Measurements from ENCODE around the gene KLK15.
A peak's percentile ranks its signal among the peaks of the same experiment; 100 is the strongest.
"Not testable (repeated sequence)": the region's sequence is repeated elsewhere in the genome, so short reads cannot be mapped to it uniquely, and the experiment has no call there.

Gene KLK15

DNA sequence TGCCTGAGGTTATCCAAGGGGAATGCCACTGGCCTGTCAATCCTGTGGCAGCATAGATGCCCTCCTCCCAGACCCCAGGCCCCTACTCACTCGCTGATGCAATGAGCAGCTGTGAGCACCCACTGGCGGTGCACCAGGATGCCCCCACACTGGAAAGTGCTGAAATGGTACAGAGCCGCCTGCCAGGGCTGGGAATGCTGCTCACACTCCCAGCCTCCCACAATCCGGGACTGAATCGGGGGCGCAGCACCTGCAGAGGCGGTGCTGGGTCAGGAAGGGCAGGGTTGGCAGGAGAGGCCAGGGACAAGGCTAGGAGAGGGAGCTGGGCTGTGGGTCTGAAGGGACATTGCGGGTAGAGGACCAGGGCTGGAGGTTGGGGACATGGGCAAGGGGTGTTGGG, 11.8 kb downstream of the KLK15 start:
- ATAC-seq (replicated peaks), result no peak
- DNase-seq, result no peak
- Mint-ChIP-seq H3K27me3 (peaks cover 69 to 80% of the 10 kb centered on the region in 2 donors), H3K36me3 (ENCODE audit: insufficient read depth) (peaks cover 4% of the 10 kb centered on the region), H3K27ac (no peak overlapping the region), H3K4me1 (ENCODE audit: low read depth in 2 of 2) (peaks cover 8 to 17% of the 10 kb centered on the region in 2 donors), H3K4me3 (no peak overlapping the region), H3K9me3 (no peaks in the 10 kb centered on the region)

DNA sequence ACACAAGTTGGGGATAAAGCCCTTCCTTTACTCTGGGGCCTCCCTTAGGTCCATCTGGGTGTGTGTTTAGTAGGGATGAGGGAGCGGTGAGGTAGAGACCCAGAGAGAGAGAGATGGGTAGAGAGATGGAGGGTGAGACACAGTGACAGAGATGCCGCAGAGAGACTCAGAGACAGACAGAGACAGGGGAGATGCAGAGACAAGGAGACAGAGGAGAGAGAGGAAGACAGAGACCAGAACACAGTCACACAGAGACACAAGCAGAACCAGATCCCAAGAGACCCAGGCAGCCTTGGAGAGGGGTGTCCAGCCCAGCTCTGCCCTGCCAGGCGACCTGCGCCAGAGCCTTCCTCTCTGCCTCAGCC, 12.1 kb downstream of the KLK15 start:
- Mint-ChIP-seq H3K27me3 (peaks cover 70 to 80% of the 10 kb centered on the region in 2 donors), H3K4me1 (ENCODE audit: low read depth in 2 of 2) (peaks cover 8 to 17% of the 10 kb centered on the region in 2 donors), H3K4me3 (no peak overlapping the region), H3K36me3 (ENCODE audit: insufficient read depth) (peaks cover 4% of the 10 kb centered on the region), H3K27ac (no peak overlapping the region), H3K9me3 (no peaks in the 10 kb centered on the region)
- DNase-seq (no peak), ATAC-seq (replicated peaks) (no peak)

DNA sequence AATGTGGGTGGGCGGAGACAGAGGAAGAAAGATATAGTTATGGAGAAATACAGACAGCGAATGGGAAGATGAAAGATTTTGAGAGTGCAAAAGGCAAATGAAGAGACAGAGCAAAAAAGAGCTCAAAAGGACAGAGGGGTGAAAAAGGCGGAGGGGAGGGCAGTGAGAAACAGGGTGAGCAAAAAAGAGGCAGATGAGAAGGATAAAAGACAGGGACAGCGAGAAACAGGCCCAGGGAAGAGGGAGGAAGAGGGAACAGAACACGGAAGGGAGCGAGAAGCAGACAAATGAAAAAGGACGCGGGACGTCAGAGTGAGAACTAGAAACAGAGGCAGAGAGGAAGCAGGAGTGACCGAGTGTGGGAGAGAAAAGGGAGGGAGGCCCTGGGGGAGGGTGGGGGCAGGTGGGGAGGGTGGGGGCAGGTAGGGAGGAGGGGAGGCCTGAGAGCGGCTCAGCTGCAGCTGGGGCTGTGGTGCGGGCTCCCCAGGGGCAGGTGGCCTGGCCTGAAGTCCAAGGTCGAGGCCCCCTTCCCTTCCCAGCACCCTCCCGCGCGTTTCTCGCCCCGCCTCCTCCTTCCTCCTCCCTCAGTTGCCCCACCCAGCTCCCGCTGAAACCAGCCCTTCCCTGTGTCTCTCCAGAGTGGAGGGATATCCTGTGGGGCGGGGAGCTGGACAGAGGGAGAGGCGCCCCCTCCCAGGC, 12.7 kb downstream of the KLK15 start:
- no peak for DNase-seq
- ATAC-seq (replicated peaks), result no peak
- no peak overlapping the region for H3K27ac Mint-ChIP-seq
- peaks cover 4% of the 10 kb centered on the region for H3K36me3 Mint-ChIP-seq (ENCODE audit: insufficient read depth)
- no peaks in the 10 kb centered on the region for H3K9me3 Mint-ChIP-seq
- H3K4me3 Mint-ChIP-seq, result peak overlapping the region; percentile 5 to 26
- H3K4me1 Mint-ChIP-seq (ENCODE audit: low read depth in 2 of 2), result peaks cover 8 to 17% of the 10 kb centered on the region in 2 donors
- H3K27me3 Mint-ChIP-seq, result peaks cover 69 to 80% of the 10 kb centered on the region in 2 donors

DNA sequence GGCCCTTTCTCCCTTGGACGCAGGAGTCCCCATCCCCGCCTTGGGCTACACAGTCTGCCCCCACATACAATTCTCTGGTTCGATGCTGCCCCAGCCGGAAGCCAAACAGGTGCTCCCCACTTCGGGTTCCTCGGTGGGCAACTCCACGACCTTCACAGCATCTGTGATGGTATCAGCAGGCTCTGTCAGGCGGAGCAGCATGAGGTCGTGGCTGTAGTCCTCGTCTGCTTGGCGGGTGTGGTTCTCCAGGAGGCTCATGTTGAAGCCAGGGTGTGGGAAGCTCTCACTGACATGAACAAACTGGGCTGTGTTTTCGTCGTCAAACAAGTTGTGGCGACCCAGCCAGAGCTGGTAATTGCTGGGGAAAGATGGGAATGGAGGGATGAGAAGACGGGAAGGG, 13.3 kb downstream of the KLK15 start:
- H3K4me1 Mint-ChIP-seq (ENCODE audit: low read depth in 2 of 2), result peaks cover 8 to 17% of the 10 kb centered on the region in 2 donors
- H3K4me3 Mint-ChIP-seq, result peak overlapping the region; percentile 5 to 26
- no peak for DNase-seq
- peaks cover 4% of the 10 kb centered on the region for H3K36me3 Mint-ChIP-seq (ENCODE audit: insufficient read depth)
- ATAC-seq (replicated peaks), result no peak
- H3K27me3 Mint-ChIP-seq, result peaks cover 75 to 85% of the 10 kb centered on the region in 2 donors
- H3K27ac Mint-ChIP-seq, result no peak overlapping the region
- H3K9me3 Mint-ChIP-seq, result no peaks in the 10 kb centered on the region

DNA sequence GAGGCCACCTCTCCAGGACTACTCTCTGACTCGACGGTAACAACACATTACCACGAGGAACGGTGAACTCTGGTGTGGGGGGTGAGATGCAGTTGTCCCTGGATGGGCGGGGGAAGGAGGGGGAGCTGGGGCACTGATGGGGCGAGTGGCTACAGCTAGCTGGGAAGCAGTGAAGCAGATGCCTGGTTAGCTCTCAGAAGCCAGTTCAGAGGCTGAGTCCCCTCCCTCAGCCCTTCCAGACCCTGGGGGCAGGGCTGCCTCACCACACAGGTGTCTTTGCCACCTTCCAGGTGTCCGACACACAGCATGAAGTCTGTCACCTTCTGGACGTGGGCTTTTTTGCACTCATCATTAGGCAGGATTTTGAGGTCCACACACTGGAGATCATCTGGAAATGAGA, 13.7 kb downstream of the KLK15 start:
- no peak overlapping the region for H3K4me3 Mint-ChIP-seq
- no peak overlapping the region for H3K27ac Mint-ChIP-seq
- peaks cover 8 to 17% of the 10 kb centered on the region in 2 donors for H3K4me1 Mint-ChIP-seq (ENCODE audit: low read depth in 2 of 2)
- ATAC-seq (replicated peaks), result no peak
- DNase-seq, result no peak
- H3K27me3 Mint-ChIP-seq, result peaks cover 80 to 89% of the 10 kb centered on the region in 2 donors
- H3K9me3 Mint-ChIP-seq, result no peaks in the 10 kb centered on the region
- peaks cover 4% of the 10 kb centered on the region for H3K36me3 Mint-ChIP-seq (ENCODE audit: insufficient read depth)

DNA sequence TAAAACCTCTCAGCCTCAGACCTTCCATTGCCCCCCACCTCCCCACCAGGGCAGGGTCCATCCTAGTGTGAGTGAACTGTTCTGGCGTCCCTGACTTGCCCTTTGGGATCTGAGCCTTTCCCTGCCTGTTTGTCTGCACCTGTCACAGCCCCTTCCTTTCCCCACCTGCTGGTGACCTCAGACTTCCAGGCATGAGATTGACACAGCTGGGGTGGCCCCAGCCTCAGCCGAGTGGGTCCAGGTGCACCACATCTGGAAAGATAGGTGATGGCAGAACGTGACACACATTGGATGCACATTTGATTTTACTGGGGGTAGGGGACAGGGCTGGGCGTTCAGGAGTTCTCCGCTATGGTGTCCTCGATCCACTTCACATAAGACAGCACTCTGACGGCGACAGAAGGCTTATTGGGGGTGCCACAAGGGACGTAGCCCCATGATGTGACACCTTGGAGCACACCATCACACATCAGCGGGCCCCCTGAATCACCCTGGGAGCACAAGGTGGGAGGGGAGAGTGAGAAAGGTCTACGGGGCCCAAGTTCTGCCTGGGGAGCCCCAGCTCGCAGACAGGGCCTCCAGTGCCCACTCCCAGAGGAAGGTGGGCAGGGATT, 14.4 kb downstream of the KLK15 start:
- Mint-ChIP-seq H3K4me1 (ENCODE audit: low read depth in 2 of 2) (peaks cover 8 to 17% of the 10 kb centered on the region in 2 donors), H3K4me3 (peak overlapping the region; percentile 20 to 65), H3K27ac (peak overlapping the region in 1 of 2 donors; percentile 56), H3K27me3 (peaks cover 85 to 95% of the 10 kb centered on the region in 2 donors), H3K36me3 (ENCODE audit: insufficient read depth) (peaks cover 4% of the 10 kb centered on the region), H3K9me3 (no peaks in the 10 kb centered on the region)
- no peak for ATAC-seq (replicated peaks)
- DNase-seq, result no peak

DNA sequence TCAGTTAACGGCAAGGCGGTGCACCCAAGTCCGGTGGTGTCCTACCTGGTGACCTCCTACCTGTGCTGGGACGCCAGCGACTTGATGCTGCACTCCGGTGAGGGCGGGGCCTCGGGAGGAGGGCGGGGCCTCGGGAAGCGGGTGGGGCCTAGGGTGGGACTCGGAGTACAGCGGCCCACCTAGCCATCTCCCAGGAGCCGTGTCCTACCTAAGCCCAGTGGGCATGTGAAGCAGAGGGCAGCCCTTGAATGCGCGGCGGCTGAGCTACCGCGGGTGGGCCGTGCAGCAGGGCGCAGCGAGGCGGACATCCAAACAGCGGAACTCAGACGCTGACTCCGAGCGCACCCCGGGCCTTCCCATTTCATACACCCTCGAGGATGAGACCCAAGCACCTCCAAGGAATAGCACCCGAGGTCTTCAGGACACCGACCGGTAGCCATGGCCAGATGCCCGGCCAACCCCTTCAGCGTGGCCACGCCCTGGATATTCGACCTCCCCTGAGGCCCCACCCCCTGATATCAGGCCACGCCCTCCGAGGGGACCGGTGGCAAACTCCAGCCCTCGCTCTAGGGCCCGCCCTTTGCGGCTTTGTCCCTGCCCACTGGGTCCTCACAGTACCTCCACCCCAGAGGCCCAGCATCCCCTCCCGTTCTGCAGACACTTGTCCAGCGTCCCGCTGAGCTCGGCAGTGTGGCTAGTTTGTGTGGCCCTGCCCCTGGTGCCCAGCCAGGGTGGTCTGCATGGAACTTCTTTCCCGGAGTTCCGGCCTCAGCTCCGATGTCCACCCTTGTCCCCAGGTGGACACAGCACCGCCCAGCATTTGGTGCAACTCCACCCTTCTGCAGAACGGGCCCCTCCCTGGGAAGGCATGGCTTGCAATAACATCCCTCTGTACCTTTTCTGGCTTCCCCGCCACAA, 15.2 kb downstream of the KLK15 start:
- ATAC-seq (replicated peaks) (peak; percentile 51), DNase-seq (no peak)
- peaks cover 83 to 94% of the 10 kb centered on the region in 2 donors for H3K27me3 Mint-ChIP-seq
- H3K36me3 Mint-ChIP-seq (ENCODE audit: insufficient read depth), result peaks cover 4% of the 10 kb centered on the region
- peak overlapping the region; percentile 20 to 65 for H3K4me3 Mint-ChIP-seq
- peak overlapping the region in 1 of 2 donors; percentile 56 for H3K27ac Mint-ChIP-seq
- H3K4me1 Mint-ChIP-seq (ENCODE audit: low read depth in 2 of 2), result peaks cover 8 to 17% of the 10 kb centered on the region in 2 donors
- no peaks in the 10 kb centered on the region for H3K9me3 Mint-ChIP-seq

DNA sequence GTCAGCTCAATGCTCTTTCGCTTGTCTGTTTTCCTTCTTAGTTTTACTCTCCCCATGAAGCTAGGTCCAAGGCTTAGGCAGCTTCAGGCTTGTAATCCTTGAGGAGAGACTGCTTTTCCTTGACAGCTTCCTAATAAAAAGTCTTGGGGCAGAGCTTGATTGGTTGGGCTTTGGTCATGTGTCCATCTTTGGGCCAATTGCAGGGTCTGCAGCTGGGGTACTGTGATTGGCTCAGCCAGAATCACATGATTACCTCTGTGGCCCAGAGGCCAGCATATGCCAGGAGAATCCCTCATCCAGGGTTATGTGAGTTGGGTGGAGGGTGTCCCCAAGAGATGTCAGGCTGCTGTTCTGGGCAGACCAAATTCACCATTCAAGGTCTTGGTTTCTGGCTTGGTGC, 17.9 kb downstream of the KLK15 start:
- no peak for ATAC-seq (replicated peaks)
- H3K27ac Mint-ChIP-seq, result no peak overlapping the region
- peaks cover 4% of the 10 kb centered on the region for H3K36me3 Mint-ChIP-seq (ENCODE audit: insufficient read depth)
- H3K4me3 Mint-ChIP-seq, result no peak overlapping the region
- H3K4me1 Mint-ChIP-seq (ENCODE audit: low read depth in 2 of 2), result peaks cover 6 to 15% of the 10 kb centered on the region in 2 donors
- peaks cover 61 to 84% of the 10 kb centered on the region in 2 donors for H3K27me3 Mint-ChIP-seq
- H3K9me3 Mint-ChIP-seq, result no peaks in the 10 kb centered on the region
- no peak for DNase-seq

DNA sequence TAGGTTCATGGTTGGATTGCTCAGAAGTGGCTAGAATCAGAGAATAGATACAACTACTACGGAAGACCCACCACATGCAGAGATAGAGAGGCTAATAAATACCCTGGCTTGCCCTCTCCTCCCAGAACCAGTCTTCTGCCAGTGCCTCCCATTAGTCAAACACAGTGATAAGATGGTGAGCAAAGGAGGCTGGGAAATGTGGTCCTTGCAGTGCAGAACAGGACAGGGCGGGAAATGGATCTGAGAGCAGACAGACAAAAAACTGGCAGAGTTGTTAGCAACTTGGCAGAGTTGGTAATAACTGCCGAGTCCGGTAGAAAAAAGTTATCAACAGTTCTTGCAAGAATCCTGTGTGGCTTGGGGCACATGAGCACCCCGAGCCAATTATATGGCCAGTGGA, 18.5 kb downstream of the KLK15 start:
- no peaks in the 10 kb centered on the region for H3K9me3 Mint-ChIP-seq

DNA sequence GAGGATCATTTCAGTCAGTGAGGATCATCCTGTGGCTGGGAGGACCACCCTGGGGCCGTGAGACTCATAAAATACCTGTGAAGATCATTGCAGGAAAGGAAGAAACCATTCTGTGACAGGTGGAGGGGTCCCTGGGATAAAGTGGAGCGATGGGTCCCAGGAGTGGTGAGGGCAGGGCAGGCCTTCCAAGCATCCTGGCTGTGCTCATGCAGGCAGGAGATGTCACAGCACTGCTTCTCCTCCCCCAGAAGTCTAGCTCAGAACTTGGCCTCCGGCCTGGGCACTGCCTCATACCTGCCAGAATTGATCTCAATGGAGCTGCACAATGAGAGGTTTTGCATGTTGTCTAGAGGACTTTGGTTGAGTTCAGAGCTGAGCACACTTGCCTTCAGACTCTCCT, 20.9 kb downstream of the KLK15 start:
- no peak overlapping the region for H3K4me3 Mint-ChIP-seq
- ATAC-seq (replicated peaks) (no peak), DNase-seq (no peak)
- peaks cover 0 to 2% of the 10 kb centered on the region in 2 donors for H3K4me1 Mint-ChIP-seq (ENCODE audit: low read depth in 2 of 2)
- peaks cover 38 to 60% of the 10 kb centered on the region in 2 donors for H3K27me3 Mint-ChIP-seq
- no peaks in the 10 kb centered on the region for H3K9me3 Mint-ChIP-seq
- no peaks in the 10 kb centered on the region for H3K36me3 Mint-ChIP-seq (ENCODE audit: insufficient read depth)
- no peak overlapping the region for H3K27ac Mint-ChIP-seq

More for the DNA sequence above, 18.5 kb downstream of the KLK15 start:
- peaks cover 4% of the 10 kb centered on the region for H3K36me3 Mint-ChIP-seq (ENCODE audit: insufficient read depth)
- DNase-seq (no peak), ATAC-seq (replicated peaks) (no peak)
- H3K4me3 Mint-ChIP-seq, result no peak overlapping the region
- no peak overlapping the region for H3K27ac Mint-ChIP-seq
- H3K27me3 Mint-ChIP-seq, result peaks cover 56 to 84% of the 10 kb centered on the region in 2 donors
- H3K4me1 Mint-ChIP-seq (ENCODE audit: low read depth in 2 of 2), result peaks cover under 1 to 14% of the 10 kb centered on the region in 2 donors

DNA sequence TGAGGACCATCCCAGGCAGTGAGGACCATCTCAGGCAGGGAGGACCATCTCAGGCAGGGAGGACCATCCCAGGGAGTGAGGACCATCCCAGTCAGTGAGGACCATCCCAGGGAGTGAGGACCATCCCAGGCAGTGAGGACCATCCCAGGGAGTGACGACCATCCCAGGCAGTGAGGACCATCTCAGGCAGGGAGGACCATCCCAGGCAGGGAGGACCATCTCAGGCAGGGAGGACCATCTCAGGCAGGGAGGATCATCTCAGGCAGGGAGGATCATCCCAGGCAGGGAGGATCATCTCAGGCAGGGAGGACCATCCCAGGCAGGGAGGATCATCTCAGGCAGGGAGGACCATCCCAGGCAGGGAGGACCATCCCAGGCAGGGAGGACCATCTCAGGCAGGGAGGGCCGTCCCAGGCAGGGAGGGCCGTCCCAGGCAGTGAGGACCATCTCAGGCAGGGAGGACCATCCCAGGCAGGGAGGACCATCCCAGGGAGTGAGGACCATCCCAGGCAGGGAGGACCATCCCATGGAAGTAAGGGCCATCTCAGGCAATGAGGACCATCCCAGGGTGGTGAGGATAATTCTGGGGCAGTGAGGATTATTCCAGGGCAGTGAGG, 21.6 kb downstream of the KLK15 start:
- not testable (repeated sequence) for H3K27ac Mint-ChIP-seq; H3K36me3 Mint-ChIP-seq (ENCODE audit: insufficient read depth); H3K4me3 Mint-ChIP-seq; H3K4me1 Mint-ChIP-seq (ENCODE audit: low read depth in 2 of 2); H3K9me3 Mint-ChIP-seq; ATAC-seq (replicated peaks); DNase-seq
- H3K27me3 Mint-ChIP-seq, result peaks cover 30 to 52% of the 10 kb centered on the region in 2 donors

DNA sequence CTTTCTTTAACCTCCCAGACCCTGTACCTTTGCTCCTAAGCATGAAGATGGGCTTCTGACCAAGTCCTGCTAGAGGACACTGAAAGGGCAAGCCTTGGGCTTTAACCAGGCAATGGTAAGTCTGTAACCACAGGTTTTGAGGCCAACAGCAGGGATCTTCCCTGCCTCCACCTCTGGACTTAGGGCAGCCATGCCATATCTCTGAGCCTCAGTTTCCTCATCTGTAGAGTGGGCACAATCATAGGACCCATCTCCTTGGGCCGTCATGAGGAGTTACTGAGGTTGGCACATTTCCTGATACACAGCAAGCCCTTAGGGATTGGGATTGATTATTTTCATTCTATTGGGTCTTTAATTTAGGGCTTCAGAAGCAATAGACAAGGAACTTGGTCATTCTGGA, 24.5 kb downstream of the KLK15 start:
- Mint-ChIP-seq H3K27ac (no peak overlapping the region), H3K36me3 (ENCODE audit: insufficient read depth) (peaks cover 9% of the 10 kb centered on the region), H3K27me3 (peaks cover 6 to 25% of the 10 kb centered on the region in 2 donors), H3K4me3 (no peak overlapping the region), H3K9me3 (no peaks in the 10 kb centered on the region), H3K4me1 (ENCODE audit: low read depth in 2 of 2) (peaks cover 11 to 19% of the 10 kb centered on the region in 2 donors)
- ATAC-seq (replicated peaks) (no peak), DNase-seq (no peak)

Measured in effector memory CD8-positive, alpha-beta T cell (primary cell).